ENCODE results near the gene MYL12A. TPM values are rescaled to one million over a fixed set of nuclear protein-coding genes. Genes with fewer than 3 reads are reported as not detected.

MYL12A gene
- total and polyA plus RNA-seq, 7 donors = 165 to 1,173 (median 208) TPM

GRCh38 chr18:3284501-3284900 is 36.9 kb downstream of the MYL12A start:
- intact Hi-C loops (cut with DNase I) = no loop called here
- H3K36me3 ChIP-seq = no peaks in the 10 kb centered on the region
- no peaks in the 10 kb centered on the region for H3K9me3 ChIP-seq
- H3K4me1 ChIP-seq = no peaks in the 10 kb centered on the region
- H3K27ac ChIP-seq = no peak overlapping the region
- no peaks in the 10 kb centered on the region for H3K27me3 ChIP-seq
- no peak overlapping the region for H3K4me3 ChIP-seq
- no peak for DNase-seq
- TF ChIP-seq CTCF (IDR thresholded peaks at IDR 0.05) (no peak), POLR2AphosphoS5 (IDR thresholded peaks at IDR 0.05) (no peak), EP300 (IDR thresholded peaks at IDR 0.05) (no peak), POLR2A (IDR thresholded peaks at IDR 0.05) (no peak)
- 90 to 93% methylated on average over 9 of the region's 9 CpGs for WGBS, 2 donors

- WGBS, 2 donors = 77 to 90% methylated on average over 7 of the region's 7 CpGs
- Histone ChIP-seq H3K36me3 (no peaks in the 10 kb centered on the region), H3K27me3 (no peaks in the 10 kb centered on the region), H3K27ac (no peak overlapping the region), H3K4me1 (no peaks in the 10 kb centered on the region), H3K9me3 (no peaks in the 10 kb centered on the region), H3K4me3 (no peak overlapping the region)
- no peak for DNase-seq
- intact Hi-C loops (cut with DNase I) = no loop called here
- no peak for TF ChIP-seq CTCF (IDR thresholded peaks at IDR 0.05)
- no peak for TF ChIP-seq EP300 (IDR thresholded peaks at IDR 0.05)
- TF ChIP-seq POLR2AphosphoS5 (IDR thresholded peaks at IDR 0.05) = no peak
- TF ChIP-seq POLR2A (IDR thresholded peaks at IDR 0.05) = no peak
These were observed 38.6 kb downstream of the MYL12A start for GRCh38 chr18:3286159-3286558.

- 90 to 92% methylated on average over 2 of the region's 2 CpGs for WGBS, 2 donors
- intact Hi-C loops (cut with DNase I) = no loop called here
- TF ChIP-seq EP300 (IDR thresholded peaks at IDR 0.05) (no peak), CTCF (IDR thresholded peaks at IDR 0.05) (no peak)
These were observed 45.8 kb downstream of the MYL12A start for GRCh38 chr18:3293196-3293951.

GRCh38 chr18:3294435-3295080 is 47.0 kb downstream of the MYL12A start:
- no peak for DNase-seq
- H3K27ac ChIP-seq = no peak overlapping the region
- TF ChIP-seq CTCF (IDR thresholded peaks at IDR 0.05) = no peak
- no peaks in the 10 kb centered on the region for H3K36me3 ChIP-seq
- no peak overlapping the region for H3K4me3 ChIP-seq
- peaks cover 0 to 12% (median 11%) of the 10 kb centered on the region in 4 donors for H3K4me1 ChIP-seq
- WGBS, 2 donors = 94 to 96% methylated on average over 3 of the region's 3 CpGs
- peaks cover 0 to 4% (median 0%) of the 10 kb centered on the region in 4 donors for H3K9me3 ChIP-seq
- H3K27me3 ChIP-seq = no peaks in the 10 kb centered on the region
- intact Hi-C loops (cut with DNase I) = no loop called here

More at GRCh38 chr18:3293196-3293951, 45.8 kb downstream of the MYL12A start:
- Histone ChIP-seq H3K4me3 (no peak overlapping the region), H3K9me3 (peaks cover 0 to 1% (median 0%) of the 10 kb centered on the region in 4 donors), H3K27me3 (no peaks in the 10 kb centered on the region), H3K4me1 (peaks cover 0 to 12% (median 11%) of the 10 kb centered on the region in 4 donors), H3K27ac (no peak overlapping the region), H3K36me3 (no peaks in the 10 kb centered on the region)
- no peak for DNase-seq
